IMR-90 (cell line): ENCODE results near the gene C5AR1. TPM values are rescaled to one million over a fixed set of nuclear protein-coding genes. Genes with fewer than 3 reads are reported as not detected.

Source experiments
- ATAC-seq: fragments of 200-7000 bp; cut with Tn5 transposase; 2 replicates; pipeline ENCODE4 v1.9.1; 2020; ENCODE audit warnings: low read depth, mild to moderate bottlenecking, moderate library complexity
- BruUV-seq: library from RNA; stranded (reverse); fragments of 400-500 nt; replicated peaks from 2 replicates; lab custom pipeline; 2021; lab: Mats Ljungman, UMichigan
- CTCF ChIA-PET: fragments of 300-600 bp; formaldehyde crosslinking; extraction: SDS; loops from one replicate; lab custom pipeline; 2021; ENCODE audit warnings: antibody characterized with exemption; lab: Yijun Ruan, JAX
- POLR2A ChIA-PET: fragments of 300-600 bp; sonication (Branson Sonifier 250); formaldehyde crosslinking; loops from one replicate; lab custom pipeline; 2022; ENCODE audit warnings: antibody characterized with exemption; ENCODE audit not compliant: unreplicated experiment; lab: Charles Lee
- DNase-seq: peaks from one replicate; pipeline ENCODE4 v3.0.0; 2013
- H2AFZ ChIP-seq: replicated peaks from 2 replicates; pipeline ENCODE3; 2013; ENCODE audit warnings: low read length, mild to moderate bottlenecking; ENCODE audit not compliant: poor library complexity
- H2AK5ac ChIP-seq: 2 replicates; pipeline ENCODE4 v1.6.1; 2013; ENCODE audit warnings: low read depth, low read length, inconsistent platforms
- H2AK9ac ChIP-seq: replicated peaks from 2 replicates; pipeline ENCODE3; 2013; ENCODE audit warnings: mild to moderate bottlenecking, low read depth, low read length, moderate library complexity; ENCODE audit not compliant: poor library complexity
- H2BK120ac ChIP-seq: 2 replicates; pipeline ENCODE4 v1.6.1; 2013; ENCODE audit warnings: low read depth, low read length, inconsistent platforms
- H2BK15ac ChIP-seq: 3 replicates; pipeline ENCODE4 v1.6.1; 2013; ENCODE audit warnings: low read depth, low read length, inconsistent platforms
- H2BK20ac ChIP-seq: 2 replicates; pipeline ENCODE4 v1.6.1; 2013; ENCODE audit warnings: low read depth, mild to moderate bottlenecking, inconsistent platforms, low read length, moderate library complexity
- H2BK5ac ChIP-seq: 2 replicates; pipeline ENCODE4 v1.6.1; 2013; ENCODE audit warnings: mild to moderate bottlenecking, low read depth, low read length, inconsistent platforms; ENCODE audit not compliant: poor library complexity, severe bottlenecking
- H3K14ac ChIP-seq: replicated peaks from 2 replicates; pipeline ENCODE4 v1.6.1; 2013; ENCODE audit warnings: low read depth, low read length, inconsistent platforms
- H3K18ac ChIP-seq: 2 replicates; pipeline ENCODE4 v1.6.1; 2013; ENCODE audit warnings: low read depth, low read length, control low read depth
- H3K23ac ChIP-seq: 2 replicates; pipeline ENCODE4 v1.6.1; 2013; ENCODE audit warnings: low read depth, low read length, inconsistent platforms
- H3K27ac ChIP-seq: 2 replicates; pipeline ENCODE4 v1.5.1; 2013; ENCODE audit warnings: mild to moderate bottlenecking, control low read depth, low read length; ENCODE audit not compliant: insufficient read depth
- H3K27me3 ChIP-seq: 2 replicates; pipeline ENCODE4 v1.6.1; 2013; ENCODE audit warnings: low read length; ENCODE audit not compliant: control insufficient read depth, insufficient read depth
- H3K36me3 ChIP-seq: 2 replicates; pipeline ENCODE4 v1.6.1; 2013; ENCODE audit warnings: low read length, mixed read lengths; ENCODE audit not compliant: control insufficient read depth, insufficient read depth
- H3K4ac ChIP-seq: 2 replicates; pipeline ENCODE4 v1.6.1; 2013; ENCODE audit warnings: low read depth, low read length, inconsistent platforms
- H3K4me1 ChIP-seq: 2 replicates; pipeline ENCODE4 v1.6.1; 2013; ENCODE audit warnings: low read length, mixed read lengths; ENCODE audit not compliant: control insufficient read depth, insufficient read depth
- H3K4me2 ChIP-seq: 2 replicates; pipeline ENCODE4 v1.6.1; 2013; ENCODE audit warnings: low read depth, mild to moderate bottlenecking, control low read depth, low read length, moderate library complexity
- H3K4me3 ChIP-seq: 2 replicates; pipeline ENCODE4 v1.5.1; 2013; ENCODE audit warnings: low read depth, mild to moderate bottlenecking, control low read depth, low read length, moderate library complexity; ENCODE audit not compliant: insufficient read depth
- H3K56ac ChIP-seq: 2 replicates; pipeline ENCODE4 v1.6.1; 2013; ENCODE audit warnings: low read length, inconsistent platforms; ENCODE audit not compliant: insufficient read depth; ENCODE audit errors: extremely low read depth
- H3K79me1 ChIP-seq, 2 experiments: 2 replicates each; pipeline ENCODE4 v1.6.1; 2013; ENCODE audit warnings: low read length in 2 of 2, inconsistent platforms in 1 of 2, low read depth in 1 of 2
- H3K9ac ChIP-seq: 2 replicates; pipeline ENCODE4 v1.6.1; 2013; ENCODE audit warnings: low read depth, low read length, control low read depth
- H3K9me1 ChIP-seq: 2 replicates; pipeline ENCODE4 v1.6.1; 2013; ENCODE audit warnings: low read length, inconsistent platforms; ENCODE audit not compliant: insufficient read depth
- H3K9me3 ChIP-seq: 2 replicates; pipeline ENCODE4 v1.6.1; 2013; ENCODE audit warnings: low read length; ENCODE audit not compliant: control insufficient read depth, insufficient read depth
- H4K20me1 ChIP-seq: 2 replicates; pipeline ENCODE4 v1.6.1; 2013; ENCODE audit warnings: low read length, inconsistent platforms; ENCODE audit not compliant: insufficient read depth
- H4K5ac ChIP-seq: 2 replicates; pipeline ENCODE4 v1.6.1; 2013; ENCODE audit warnings: mild to moderate bottlenecking, low read depth, low read length, control low read depth
- H4K8ac ChIP-seq, 2 experiments: 2 replicates each; pipeline ENCODE4 v1.6.1; 2013; ENCODE audit warnings: low read depth in 2 of 2, low read length in 2 of 2, control low read depth in 1 of 2, inconsistent platforms in 1 of 2
- H4K91ac ChIP-seq: 2 replicates; pipeline ENCODE4 v1.6.1; 2013; ENCODE audit warnings: low read depth, low read length, inconsistent platforms; ENCODE audit not compliant: insufficient read depth
- CTCF ChIP-seq: conservative IDR thresholded peaks from 2 replicates; pipeline ENCODE4 v1.5.1; 2012; ENCODE audit warnings: mild to moderate bottlenecking, low read depth, low read length, improper control_type of control experiment
- ELK1 ChIP-seq: fragments of 150-350 bp; IDR thresholded peaks from 2 replicates; pipeline ENCODE4 v1.6.1; 2016; ENCODE audit warnings: low read depth, mild to moderate bottlenecking, low read length, moderate library complexity, borderline replicate concordance
- MAFK ChIP-seq: IDR thresholded peaks from 2 replicates; pipeline ENCODE4 v1.6.1; 2012; ENCODE audit warnings: low read depth, low read length, improper control_type of control experiment
- WGBS, 2 experiments: methylation state at CpG; one replicate each; pipeline versions ENCODE4 v1.1.5 to v1.1.7; 2013; ENCODE audit warnings: missing lambda C conversion rate in 2 of 2; ENCODE audit not compliant: insufficient read length in 1 of 2; ENCODE audit errors: extremely low coverage in 2 of 2; 5-methylcytosine and 5-hydroxymethylcytosine counted together
- dilution Hi-C: fragments of 300-500 bp; cut with HindIII; formaldehyde crosslinking; loops from one replicate; pipeline ENCODE4 v1.14.3; 2018; ENCODE audit warnings: low sequenced_read_pairs; ENCODE audit not compliant: unreplicated experiment
- in situ Hi-C: fragments of 300-500 bp; cut with MboI; formaldehyde crosslinking; loops from 3 replicates; pipeline ENCODE4 v1.14.3; 2019; ENCODE audit warnings: low sequenced_read_pairs, inconsistent platforms, mixed read lengths
- intact Hi-C: fragments of 100-400 bp; cut with micrococcal nuclease; formaldehyde crosslinking; loops from 2 replicates; pipeline ENCODE4 v1.10.0; 2022
- polyA plus RNA-seq, 3 experiments: library from polyadenylated mRNA; depleted of rRNA; stranded (reverse); fragments of >200 nt; gene quantifications; 2 replicates each; pipeline ENCODE4 v1.2.3, GENCODE V29; 2012; ENCODE audit warnings: low replicate concordance in 1 of 3
- total RNA-seq: library from RNA; depleted of rRNA; stranded (reverse); fragments of >200 nt; gene quantifications from 2 replicates; pipeline ENCODE4 v1.2.3, GENCODE V29; 2012

C5AR1 gene
- total and polyA plus RNA-seq, 2 of the 4 experiments (the other 2 are of a cell fraction): under 0.01 to 1.0 TPM

GRCh38 chr19:47305309-47305751 is 4.3 kb upstream of the C5AR1 start (continued):
- peak; percentile 88 for TF ChIP-seq CTCF

- Histone ChIP-seq H3K9ac (no peak overlapping the region), H3K18ac (no peak overlapping the region), H3K27ac (no peak overlapping the region), H2AK9ac (no peak overlapping the region), H2BK20ac (peak overlapping the region; percentile 61), H4K20me1 (no peaks in the 10 kb centered on the region), H3K4ac (peak overlapping the region; percentile 56; the same call in 1 of the 2 replicates), H3K14ac (no peak overlapping the region; the same call in 1 of the 2 replicates), H2BK15ac (peak overlapping the region; percentile 56; the same call in 1 of the 3 replicates), H3K36me3 (no peaks in the 10 kb centered on the region), H3K9me3 (no peaks in the 10 kb centered on the region), H3K4me2 (no peak overlapping the region), H4K5ac (no peak overlapping the region), H3K27me3 (no peaks in the 10 kb centered on the region), H2AK5ac (peak overlapping the region; percentile 70; the same call in 1 of the 2 replicates), H3K79me1 (no peaks in the 10 kb centered on the region), H4K91ac (no peak overlapping the region), H3K9me1 (0 out of 2 replicates have a peak, but pooled peaks cover 4% of the 10 kb centered on the region), H4K8ac (no peak overlapping the region), H2BK120ac (peak overlapping the region; percentile 27; the same call in 1 of the 2 replicates), H2AFZ (no peak overlapping the region), H3K23ac (no peak overlapping the region), H3K4me1 (no peaks in the 10 kb centered on the region), H2BK5ac (no peak overlapping the region), H3K4me3 (no peak overlapping the region), H3K56ac (no peak overlapping the region)
- ChIA-PET POLR2A (no interaction called here), CTCF (interaction anchor here (1.2 kb wide), 1 partner anchor 10 kb away, joined by 3 read pairs; no protein-coding TSS in a partner anchor)
- no peak for TF ChIP-seq ELK1
- no peak for TF ChIP-seq MAFK
- intact Hi-C loops: loop anchor here (5.0 kb wide), 2 partner anchors 41 to 391 kb away; partner anchors contain the start of gene DHX34
- dilution Hi-C loops: no loop called here
- DNase-seq (no peak), ATAC-seq (no peak)
- in situ Hi-C loops: no loop called here
- no CpG with 5 or more reads among the region's 3 CpGs for WGBS, 2 experiments
- BruUV-seq: no TSS peak
Measured at GRCh38 chr19:47306303-47306702, 3.4 kb upstream of the C5AR1 start.
